ENCODE data around the gene GDF9.

DNA sequence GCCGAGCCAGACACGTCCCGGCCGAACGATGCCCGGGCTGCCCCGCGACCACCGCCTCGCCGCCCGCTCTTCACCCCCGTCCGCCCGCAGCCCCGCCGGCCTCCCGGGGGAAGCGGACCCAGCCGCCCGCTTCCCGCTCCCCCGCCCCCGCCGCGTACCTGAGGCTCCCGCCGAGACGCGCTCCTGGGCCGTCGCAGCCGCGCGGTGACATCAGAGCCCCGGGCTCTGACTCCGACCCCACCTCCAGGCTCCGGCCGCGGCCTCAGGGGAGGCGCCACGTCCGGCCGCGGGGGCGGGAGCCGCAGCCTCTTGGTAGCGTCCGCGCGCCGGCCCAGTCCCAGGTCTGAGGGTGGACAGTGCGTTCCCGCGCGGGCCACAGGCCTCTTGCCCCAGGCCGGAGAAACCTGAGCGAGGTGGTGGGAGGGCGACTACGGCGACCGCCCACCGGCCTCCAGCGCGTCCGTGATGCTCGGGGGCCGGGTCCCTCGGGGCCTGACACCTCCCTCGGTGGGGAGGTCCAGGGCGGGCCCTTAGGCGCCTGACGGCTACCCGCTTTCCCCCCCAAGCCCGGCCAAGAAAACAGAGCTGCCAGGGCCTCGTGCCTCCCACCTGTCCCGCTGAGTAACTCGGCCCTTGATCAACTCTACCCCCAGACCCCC is 35.7 kb downstream of the GDF9 start, which contains the start of gene SHROOM1:
- peak in 1 of 2 donors; percentile 59 for TF ChIP-seq POLR2A (IDR thresholded peaks at IDR 0.05)
- TF ChIP-seq, protein P1, sequence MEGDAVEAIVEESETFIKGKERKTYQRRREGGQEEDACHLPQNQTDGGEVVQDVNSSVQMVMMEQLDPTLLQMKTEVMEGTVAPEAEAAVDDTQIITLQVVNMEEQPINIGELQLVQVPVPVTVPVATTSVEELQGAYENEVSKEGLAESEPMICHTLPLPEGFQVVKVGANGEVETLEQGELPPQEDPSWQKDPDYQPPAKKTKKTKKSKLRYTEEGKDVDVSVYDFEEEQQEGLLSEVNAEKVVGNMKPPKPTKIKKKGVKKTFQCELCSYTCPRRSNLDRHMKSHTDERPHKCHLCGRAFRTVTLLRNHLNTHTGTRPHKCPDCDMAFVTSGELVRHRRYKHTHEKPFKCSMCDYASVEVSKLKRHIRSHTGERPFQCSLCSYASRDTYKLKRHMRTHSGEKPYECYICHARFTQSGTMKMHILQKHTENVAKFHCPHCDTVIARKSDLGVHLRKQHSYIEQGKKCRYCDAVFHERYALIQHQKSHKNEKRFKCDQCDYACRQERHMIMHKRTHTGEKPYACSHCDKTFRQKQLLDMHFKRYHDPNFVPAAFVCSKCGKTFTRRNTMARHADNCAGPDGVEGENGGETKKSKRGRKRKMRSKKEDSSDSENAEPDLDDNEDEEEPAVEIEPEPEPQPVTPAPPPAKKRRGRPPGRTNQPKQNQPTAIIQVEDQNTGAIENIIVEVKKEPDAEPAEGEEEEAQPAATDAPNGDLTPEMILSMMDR (IDR thresholded peaks at IDR 0.05), result no peak

All from thyroid gland (tissue), 4 donors.